ENCODE measurements around the gene CATSPER3. TPM values are rescaled to one million over a fixed set of nuclear protein-coding genes. Genes with fewer than 3 reads are reported as not detected.

The CATSPER3 gene
- total RNA-seq, 1 donor from 2014 or later: 1.3 TPM

DNA sequence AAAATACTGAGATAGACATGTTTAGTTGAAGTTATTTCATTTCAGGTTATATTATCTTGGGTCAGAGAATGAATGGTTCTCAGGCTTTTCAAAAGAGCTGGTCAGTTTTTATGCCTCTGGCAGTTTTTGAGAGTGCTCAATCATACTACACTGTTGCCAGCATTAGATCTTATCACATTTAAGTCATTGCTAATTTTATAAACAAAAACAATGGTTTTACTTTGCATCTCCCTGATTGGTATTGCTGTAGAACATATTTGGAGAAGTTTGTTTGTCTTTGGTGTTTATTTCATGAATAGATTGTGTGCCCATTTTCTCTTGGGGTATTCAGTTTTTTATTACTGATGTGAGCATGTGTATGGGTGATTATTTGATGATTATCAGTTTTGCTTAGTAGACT is 1.5 kb downstream of the CATSPER3 start:
- H3K36me3 Mint-ChIP-seq (ENCODE audit: insufficient read depth): peaks cover 2% of the 10 kb centered on the region
- no peak overlapping the region for H3K4me3 Mint-ChIP-seq (ENCODE audit: low read depth)
- TF ChIP-seq CTCF (IDR thresholded peaks at IDR 0.05; ENCODE audit: unreplicated experiment): no peak
- no peak overlapping the region for H3K27ac Mint-ChIP-seq
- DNase-seq (ENCODE audit: low spot score, unreplicated experiment): no peak
- no peaks in the 10 kb centered on the region for H3K9me3 Mint-ChIP-seq (ENCODE audit: low read depth)
- H3K4me1 Mint-ChIP-seq (ENCODE audit: low read depth): peaks cover 4% of the 10 kb centered on the region
- no peaks in the 10 kb centered on the region for H3K27me3 Mint-ChIP-seq

GRCh38 chr5:134975078-134975715 is 7.5 kb downstream of the CATSPER3 start:
- H3K4me1 Mint-ChIP-seq (ENCODE audit: low read depth): no peaks in the 10 kb centered on the region
- no peak overlapping the region for H3K27ac Mint-ChIP-seq
- H3K4me3 Mint-ChIP-seq (ENCODE audit: low read depth): no peak overlapping the region
- TF ChIP-seq CTCF (IDR thresholded peaks at IDR 0.05; ENCODE audit: unreplicated experiment): no peak
- no peaks in the 10 kb centered on the region for H3K27me3 Mint-ChIP-seq
- H3K36me3 Mint-ChIP-seq (ENCODE audit: insufficient read depth): peaks cover 30% of the 10 kb centered on the region
- H3K9me3 Mint-ChIP-seq (ENCODE audit: low read depth): peaks cover 21% of the 10 kb centered on the region
- no peak for DNase-seq (ENCODE audit: low spot score, unreplicated experiment)

DNA sequence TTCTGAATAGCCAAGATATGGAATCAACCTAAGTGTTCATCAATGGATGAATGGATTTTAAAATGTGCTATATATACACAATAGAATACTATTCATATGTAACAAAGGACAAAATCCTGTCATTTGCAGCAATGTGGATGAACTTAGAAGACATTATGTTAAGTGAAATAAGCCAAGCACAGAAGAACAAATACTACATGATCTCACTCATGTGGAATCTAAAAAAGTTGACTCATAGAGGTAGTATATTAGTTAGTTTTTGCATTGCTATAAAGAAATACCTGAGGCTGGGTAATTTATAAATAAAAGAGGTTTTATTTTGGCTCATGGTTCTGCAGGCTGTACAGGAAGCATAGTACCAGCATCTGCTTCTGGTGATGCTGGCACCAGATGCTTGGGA is 8.1 kb downstream of the CATSPER3 start:
- DNase-seq (ENCODE audit: low spot score, unreplicated experiment): no peak
- TF ChIP-seq CTCF (IDR thresholded peaks at IDR 0.05; ENCODE audit: unreplicated experiment): no peak
- H3K27ac Mint-ChIP-seq: no peak overlapping the region
- no peaks in the 10 kb centered on the region for H3K27me3 Mint-ChIP-seq
- H3K9me3 Mint-ChIP-seq (ENCODE audit: low read depth): peaks cover 21% of the 10 kb centered on the region
- H3K4me1 Mint-ChIP-seq (ENCODE audit: low read depth): no peaks in the 10 kb centered on the region
- no peak overlapping the region for H3K4me3 Mint-ChIP-seq (ENCODE audit: low read depth)
- peaks cover 30% of the 10 kb centered on the region for H3K36me3 Mint-ChIP-seq (ENCODE audit: insufficient read depth)

DNA sequence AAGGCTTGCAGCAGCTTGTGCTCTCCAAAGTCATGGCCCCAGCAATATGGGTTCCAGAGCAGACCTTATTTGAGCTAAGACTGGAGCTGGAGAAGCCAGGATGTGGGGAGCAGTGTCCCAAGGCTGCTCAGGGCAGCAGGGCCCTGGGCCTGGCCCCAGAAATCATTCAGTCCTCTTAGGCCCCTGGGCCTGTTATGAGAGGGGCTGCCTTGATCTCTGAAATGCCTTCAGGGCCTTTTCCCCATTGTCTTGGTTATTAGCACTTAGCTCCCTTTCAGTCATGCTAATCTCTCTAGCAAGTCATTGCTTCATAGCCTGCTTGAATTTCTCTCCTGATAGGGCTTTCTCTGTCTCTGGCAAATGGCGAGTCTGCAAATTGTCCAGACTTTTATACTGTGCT is 9.1 kb downstream of the CATSPER3 start:
- no peak for DNase-seq (ENCODE audit: low spot score, unreplicated experiment)
- TF ChIP-seq CTCF (IDR thresholded peaks at IDR 0.05; ENCODE audit: unreplicated experiment): no peak
- Mint-ChIP-seq H3K36me3 (ENCODE audit: insufficient read depth) (peaks cover 33% of the 10 kb centered on the region), H3K27me3 (no peaks in the 10 kb centered on the region), H3K27ac (no peak overlapping the region), H3K4me1 (ENCODE audit: low read depth) (no peaks in the 10 kb centered on the region), H3K9me3 (ENCODE audit: low read depth) (peaks cover 31% of the 10 kb centered on the region), H3K4me3 (ENCODE audit: low read depth) (no peak overlapping the region)

DNA sequence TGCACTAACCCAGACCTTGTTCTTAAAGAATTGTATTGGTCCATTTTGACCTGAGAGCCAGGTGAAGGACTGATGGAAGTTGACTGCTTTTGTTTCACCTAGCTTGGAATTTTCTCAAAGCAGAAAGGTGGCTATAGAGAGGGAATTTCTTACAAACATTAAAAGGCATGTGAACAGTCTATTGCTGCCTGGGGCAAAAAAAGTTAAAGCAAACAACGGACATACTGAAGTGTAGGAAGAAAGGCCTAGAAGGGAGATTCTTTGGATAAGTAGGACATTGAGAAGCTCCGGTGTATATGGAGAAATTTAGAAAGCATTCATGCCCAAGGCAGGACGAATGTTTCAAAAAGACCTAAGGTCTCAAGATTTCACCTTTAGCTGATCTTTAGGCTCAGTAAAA is 11.7 kb downstream of the CATSPER3 start:
- no peak for TF ChIP-seq CTCF (IDR thresholded peaks at IDR 0.05; ENCODE audit: unreplicated experiment)
- Mint-ChIP-seq H3K36me3 (ENCODE audit: insufficient read depth) (peaks cover 37% of the 10 kb centered on the region), H3K27ac (no peak overlapping the region), H3K4me1 (ENCODE audit: low read depth) (no peaks in the 10 kb centered on the region), H3K4me3 (ENCODE audit: low read depth) (no peak overlapping the region), H3K27me3 (no peaks in the 10 kb centered on the region), H3K9me3 (ENCODE audit: low read depth) (peaks cover 54% of the 10 kb centered on the region)
- DNase-seq (ENCODE audit: low spot score, unreplicated experiment): no peak
